HUES6 (cell line): Measurements from ENCODE around the gene PDIA6.
A peak's percentile ranks its signal among the peaks of the same experiment; 100 is the strongest.
"Not testable (repeated sequence)": the region's sequence is repeated elsewhere in the genome, so short reads cannot be mapped to it uniquely, and the experiment has no call there.

ENCODE experiments used
- H3K27ac ChIP-seq: 2 replicates; pipeline ENCODE4 v1.7.0; 2013; ENCODE audit warnings: low read depth, mild to moderate bottlenecking, low read length, inconsistent platforms
- H3K27me3 ChIP-seq: 2 replicates; pipeline ENCODE4 v1.6.1; 2013; ENCODE audit warnings: low read length; ENCODE audit not compliant: control insufficient read depth, insufficient read depth
- H3K36me3 ChIP-seq: 2 replicates; pipeline ENCODE4 v1.6.1; 2013; ENCODE audit warnings: low read length; ENCODE audit not compliant: control insufficient read depth, insufficient read depth
- H3K4me1 ChIP-seq: 2 replicates; pipeline ENCODE4 v1.6.1; 2013; ENCODE audit warnings: low read length; ENCODE audit not compliant: control insufficient read depth, insufficient read depth
- H3K4me3 ChIP-seq: 2 replicates; pipeline ENCODE4 v1.5.1; 2013; ENCODE audit warnings: low read depth, low read length
- H3K9ac ChIP-seq: one replicate; pipeline ENCODE4 v1.6.1; 2013; ENCODE audit warnings: mild to moderate bottlenecking, low read length
- H3K9me3 ChIP-seq: 2 replicates; pipeline ENCODE4 v1.6.1; 2013; ENCODE audit warnings: low read depth, low read length; ENCODE audit not compliant: control insufficient read depth, insufficient read depth

Gene PDIA6

GRCh38 chr2:10818984-10819383 lies 6.4 kb upstream of the PDIA6 start:
- no peak overlapping the region for H3K9ac ChIP-seq
- H3K4me3 ChIP-seq: no peak overlapping the region
- H3K27me3 ChIP-seq: no peaks in the 10 kb centered on the region
- no peaks in the 10 kb centered on the region for H3K36me3 ChIP-seq
- H3K27ac ChIP-seq: no peak overlapping the region
- no peaks in the 10 kb centered on the region for H3K9me3 ChIP-seq
- H3K4me1 ChIP-seq: peaks cover 8% of the 10 kb centered on the region; the same call in 1 of the 2 replicates

GRCh38 chr2:10818305-10818704 lies 5.7 kb upstream of the PDIA6 start:
- H3K9me3 ChIP-seq, H3K27me3 ChIP-seq, H3K4me3 ChIP-seq, H3K4me1 ChIP-seq, H3K27ac ChIP-seq, H3K36me3 ChIP-seq, H3K9ac ChIP-seq: not testable (repeated sequence)

GRCh38 chr2:10817413-10817812 lies 4.8 kb upstream of the PDIA6 start:
- Histone ChIP-seq H3K4me3 (no peak overlapping the region), H3K36me3 (no peaks in the 10 kb centered on the region), H3K9ac (no peak overlapping the region), H3K27me3 (no peaks in the 10 kb centered on the region), H3K27ac (no peak overlapping the region), H3K4me1 (peaks cover 9% of the 10 kb centered on the region; the same call in 1 of the 2 replicates), H3K9me3 (no peaks in the 10 kb centered on the region)

- Histone ChIP-seq H3K9me3 (no peaks in the 10 kb centered on the region), H3K4me1 (peaks cover 28% of the 10 kb centered on the region), H3K4me3 (no peak overlapping the region), H3K27me3 (no peaks in the 10 kb centered on the region), H3K9ac (no peak overlapping the region), H3K36me3 (peaks cover 6% of the 10 kb centered on the region; the same call in 1 of the 2 replicates), H3K27ac (no peak overlapping the region)
Measured at GRCh38 chr2:10814571-10815331, 2.2 kb upstream of the PDIA6 start.

- Histone ChIP-seq H3K9ac (no peak overlapping the region), H3K4me1 (peaks cover 28% of the 10 kb centered on the region), H3K27me3 (no peaks in the 10 kb centered on the region), H3K4me3 (no peak overlapping the region), H3K9me3 (no peaks in the 10 kb centered on the region), H3K27ac (no peak overlapping the region), H3K36me3 (peaks cover 6% of the 10 kb centered on the region; the same call in 1 of the 2 replicates)
Measured at GRCh38 chr2:10814142-10814541, 1.6 kb upstream of the PDIA6 start.

- Histone ChIP-seq H3K4me1 (peaks cover 28% of the 10 kb centered on the region), H3K4me3 (peak overlapping the region; percentile 83)
- H3K9ac ChIP-seq, H3K27me3 ChIP-seq, H3K9me3 ChIP-seq, H3K27ac ChIP-seq, H3K36me3 ChIP-seq: not testable (repeated sequence)
Measured at GRCh38 chr2:10813163-10814138, 866 bp upstream of the PDIA6 start.

- no peaks in the 10 kb centered on the region; the same call in 1 of the 2 replicates for H3K9me3 ChIP-seq
- H3K27me3 ChIP-seq: no peaks in the 10 kb centered on the region
- H3K36me3 ChIP-seq: peaks cover 17% of the 10 kb centered on the region
- H3K4me3 ChIP-seq: peak overlapping the region; percentile 83
- peak overlapping the region; percentile 85 for H3K9ac ChIP-seq
- peaks cover 28% of the 10 kb centered on the region for H3K4me1 ChIP-seq
- peak overlapping the region; percentile 78; the same call in 1 of the 2 replicates for H3K27ac ChIP-seq
Measured at GRCh38 chr2:10811517-10811916, 1.1 kb downstream of the PDIA6 start.

GRCh38 chr2:10810202-10811161 lies 2.1 kb downstream of the PDIA6 start:
- no peak overlapping the region for H3K27ac ChIP-seq
- no peaks in the 10 kb centered on the region for H3K27me3 ChIP-seq
- H3K36me3 ChIP-seq: peaks cover 17% of the 10 kb centered on the region
- H3K4me3 ChIP-seq: peak overlapping the region; percentile 83
- H3K9ac ChIP-seq: peak overlapping the region; percentile 5
- no peaks in the 10 kb centered on the region; the same call in 1 of the 2 replicates for H3K9me3 ChIP-seq
- H3K4me1 ChIP-seq: peaks cover 28% of the 10 kb centered on the region

- H3K27ac ChIP-seq: no peak overlapping the region
- H3K36me3 ChIP-seq: peaks cover 30% of the 10 kb centered on the region
Measured at GRCh38 chr2:10806543-10806942, 6.0 kb downstream of the PDIA6 start.

GRCh38 chr2:10805990-10806389 lies 6.6 kb downstream of the PDIA6 start:
- H3K27ac ChIP-seq, H3K4me3 ChIP-seq, H3K27me3 ChIP-seq, H3K9me3 ChIP-seq, H3K9ac ChIP-seq: not testable (repeated sequence)
- H3K4me1 ChIP-seq: peaks cover 13% of the 10 kb centered on the region
- H3K36me3 ChIP-seq: peaks cover 33% of the 10 kb centered on the region

More at GRCh38 chr2:10806543-10806942, 6.0 kb downstream of the PDIA6 start:
- H3K4me1 ChIP-seq: peaks cover 18% of the 10 kb centered on the region
- no peak overlapping the region for H3K9ac ChIP-seq
- no peaks in the 10 kb centered on the region; the same call in 1 of the 2 replicates for H3K9me3 ChIP-seq
- no peak overlapping the region for H3K4me3 ChIP-seq
- H3K27me3 ChIP-seq: no peaks in the 10 kb centered on the region
